Activated CD8-positive, alpha-beta memory T cell treated with anti-CD3 and anti-CD28 coated beads for 24 hours (primary cell): ENCODE measurements around the gene CPHXL2.

Experiments
- DNase-seq: peaks from one replicate; pipeline ENCODE4 v3.0.0-alpha.2; 2020

Gene CPHXL2

DNA sequence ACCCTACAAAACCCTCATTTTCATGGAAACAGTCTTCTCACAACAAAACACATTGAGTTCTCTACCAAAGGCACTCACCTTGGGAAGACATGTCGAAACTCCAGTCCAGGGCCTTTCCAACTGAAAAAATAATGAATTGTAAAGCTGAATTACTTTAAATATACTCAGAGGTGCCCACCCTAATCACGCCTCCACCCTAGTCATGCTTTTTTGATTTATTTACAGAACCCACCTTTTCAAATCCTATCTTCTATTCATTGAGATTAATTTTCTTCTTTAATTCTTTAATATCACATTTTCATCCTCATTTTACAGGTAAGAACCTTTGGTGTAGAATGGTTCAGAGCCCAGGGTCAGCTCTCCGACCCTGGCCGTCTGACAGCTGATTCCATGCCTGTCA lies at the start of gene CPHXL2:
Gene CPHXL2 (minus strand): TSS at position 101 of the 400 bp plus-strand sequence. CDS start 10 bp downstream, at position 91.
- DNase-seq = no peak

DNA sequence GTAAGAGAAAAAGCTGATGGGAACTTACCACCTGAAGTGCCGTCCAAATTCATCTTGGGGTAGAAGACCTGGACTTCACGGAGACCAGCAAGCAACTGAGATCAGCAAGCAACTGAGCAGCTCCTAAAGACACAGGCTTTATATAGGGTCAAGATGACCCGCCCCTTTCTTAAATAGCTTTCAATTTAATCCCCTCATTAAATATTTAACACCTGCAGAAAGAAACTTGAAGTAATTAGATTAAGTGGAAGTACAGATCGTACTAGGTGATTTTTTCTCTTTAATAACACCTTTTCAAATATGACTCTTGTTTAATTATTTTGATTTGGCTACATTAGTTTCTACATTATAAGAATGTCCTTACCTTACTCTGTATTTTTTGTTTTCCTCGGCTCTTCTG lies 49.6 kb upstream of the CPHXL2 start, which contains the start of gene CPHXL:
Gene CPHXL (minus strand): TSS at position 101 of the 400 bp plus-strand sequence. CDS start 48 bp downstream, at position 53.
- DNase-seq = no peak

DNA sequence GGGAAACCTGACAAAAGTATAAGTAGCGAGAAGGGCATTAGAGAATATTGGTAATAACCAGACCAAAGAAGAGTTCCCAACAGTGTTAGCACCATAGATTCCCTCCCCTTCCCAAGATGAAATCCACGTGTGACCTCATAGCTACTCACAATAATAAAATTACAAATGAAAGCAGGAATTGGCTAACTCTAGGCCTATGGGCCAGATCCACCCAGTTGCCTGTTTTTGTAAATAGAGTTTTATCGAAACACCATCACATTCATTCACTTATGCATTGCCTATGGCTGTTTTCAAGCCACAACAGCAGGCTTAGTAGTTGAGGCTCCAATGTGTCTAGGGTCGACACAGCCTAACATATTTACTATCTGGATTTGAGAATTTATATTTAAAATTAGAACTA lies 41.6 kb upstream of the CPHXL2 start:
- no peak for DNase-seq

DNA sequence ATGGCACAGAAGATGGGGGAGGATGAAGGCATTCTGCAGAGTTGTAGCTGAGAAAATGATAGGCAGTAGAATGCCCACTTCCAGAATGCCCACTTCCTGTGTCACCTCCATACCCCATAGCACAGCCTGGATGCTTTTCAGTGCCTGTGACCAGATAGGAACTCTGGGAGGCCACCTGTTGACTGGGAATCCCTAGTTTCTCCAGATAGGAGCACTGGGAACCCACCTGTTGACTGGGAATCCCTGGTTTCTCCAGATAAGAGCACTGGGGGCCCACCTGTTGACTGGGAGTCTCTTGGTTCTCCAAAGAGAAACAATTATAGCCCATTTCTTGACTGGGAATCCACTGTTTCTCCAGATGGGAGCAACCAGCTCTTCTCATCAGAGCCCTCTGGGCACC lies 37.9 kb upstream of the CPHXL2 start:
- no peak for DNase-seq

DNA sequence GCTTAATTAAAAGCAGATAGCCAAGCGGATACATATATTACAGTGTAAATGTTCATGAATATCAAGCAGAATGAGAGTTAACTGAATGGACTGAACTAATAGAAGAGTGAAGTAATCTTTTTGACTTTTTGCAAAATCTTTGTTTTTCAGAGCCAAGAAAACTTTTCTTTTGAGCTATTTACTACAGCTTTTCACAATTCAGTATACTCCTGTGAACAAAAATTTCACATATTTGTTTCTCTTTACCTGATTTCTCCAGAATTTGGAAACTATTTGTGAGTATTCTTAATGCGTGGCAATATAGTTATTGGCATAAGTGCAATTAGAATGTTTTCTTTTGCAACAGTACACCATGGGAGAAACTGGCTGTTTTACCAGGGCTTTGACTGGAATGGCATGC lies 33.5 kb upstream of the CPHXL2 start:
- DNase-seq = no peak

DNA sequence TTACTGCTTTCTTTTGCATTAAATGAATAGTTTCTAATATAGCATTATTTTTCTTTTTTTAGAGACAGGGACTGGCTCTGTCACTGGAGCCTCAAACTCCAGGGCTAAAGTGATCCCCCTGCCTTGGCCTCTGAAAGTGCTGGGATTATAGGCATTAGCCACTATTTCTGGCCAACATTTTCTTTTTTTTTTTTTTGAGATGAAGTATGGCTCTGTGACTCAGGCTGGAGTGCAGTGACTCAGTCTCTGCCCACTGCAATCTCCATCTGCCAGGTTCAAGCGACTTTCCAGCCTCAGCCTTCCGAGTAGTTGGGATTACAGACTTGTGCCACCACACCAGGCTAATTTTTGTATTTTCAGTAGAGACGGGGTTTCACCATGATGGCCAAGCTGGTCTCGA lies 26.5 kb upstream of the CPHXL2 start:
- no peak for DNase-seq

DNA sequence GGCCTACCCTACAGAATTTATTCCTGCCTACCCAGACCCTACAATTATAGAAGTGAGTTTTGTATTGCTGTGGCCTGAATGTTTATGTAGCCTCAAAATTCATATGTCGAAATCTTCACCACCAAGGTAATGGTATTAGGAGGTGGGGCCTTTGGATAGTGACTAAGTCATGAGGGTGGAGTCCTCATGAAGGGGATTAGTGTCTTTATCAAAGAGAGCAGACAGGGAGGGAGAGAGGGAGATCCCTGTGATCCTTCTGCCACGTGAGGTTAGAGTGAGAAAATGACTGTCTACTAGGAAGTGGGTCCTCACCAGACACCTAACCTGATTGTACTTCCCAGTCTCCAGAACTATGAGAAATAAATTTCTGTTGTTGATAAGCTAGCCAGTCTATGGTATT lies 25.4 kb upstream of the CPHXL2 start:
- DNase-seq = no peak

DNA sequence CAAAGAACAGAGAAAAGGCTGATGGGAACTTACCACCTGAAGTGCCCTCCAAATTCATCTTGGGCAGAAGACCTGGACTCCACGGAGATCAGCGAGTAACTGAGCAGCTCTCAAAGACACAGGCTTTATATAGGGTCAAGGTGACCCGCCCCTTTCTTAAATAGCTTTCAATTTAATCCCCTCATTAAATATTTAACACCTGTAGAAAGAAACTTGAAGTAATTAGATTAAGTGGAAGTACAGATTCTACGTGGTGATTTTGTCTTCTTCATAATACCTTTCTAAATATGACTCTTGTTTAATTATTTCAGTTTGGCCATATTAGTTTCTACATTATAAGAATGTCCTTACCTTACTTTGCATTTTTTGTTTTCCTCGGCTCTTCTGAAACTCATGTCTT lies 24.6 kb upstream of the CPHXL2 start, which contains the start of gene DUXB:
Gene DUXB (minus strand): TSS at position 101 of the 400 bp plus-strand sequence. CDS start 43 bp downstream, at position 58.
- no peak for DNase-seq

DNA sequence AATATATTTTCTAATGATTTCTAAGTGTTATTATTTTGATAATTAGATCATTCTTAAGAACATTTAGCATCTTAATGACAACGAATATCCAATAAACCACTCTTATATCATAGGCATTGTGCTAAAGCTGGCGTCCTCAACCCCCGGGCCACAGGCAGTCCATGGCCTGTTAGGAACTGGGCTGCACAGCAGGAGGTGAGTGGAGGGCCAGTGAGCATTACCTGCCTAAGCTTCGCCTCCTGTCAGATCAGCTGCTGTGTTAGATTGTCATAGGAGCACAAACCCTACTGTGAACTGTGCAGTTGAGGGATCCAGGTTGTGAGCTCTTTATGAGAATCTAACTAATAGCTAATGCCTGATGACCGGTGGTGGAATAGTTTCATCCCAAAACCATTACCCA lies 20.8 kb upstream of the CPHXL2 start:
- DNase-seq = no peak

DNA sequence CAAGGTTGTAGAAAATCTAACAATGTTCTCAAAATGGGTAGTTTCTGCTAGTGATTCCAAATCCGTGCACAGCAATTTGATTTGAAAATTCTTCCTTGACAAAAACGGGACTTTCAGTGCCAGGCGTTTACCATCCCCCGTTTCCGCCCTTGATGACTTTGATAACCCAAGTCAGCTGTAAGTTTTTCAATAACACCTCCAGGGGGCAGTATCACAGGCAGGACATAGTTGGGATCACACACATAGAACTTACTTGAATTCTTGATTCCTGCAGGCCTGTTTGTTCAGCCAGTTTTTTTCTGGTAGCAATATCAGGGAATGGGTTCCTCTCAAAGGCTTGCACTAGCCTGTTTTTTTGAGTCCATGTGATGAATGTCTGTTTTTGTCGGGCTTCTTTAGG lies 18.9 kb upstream of the CPHXL2 start:
- no peak for DNase-seq

DNA sequence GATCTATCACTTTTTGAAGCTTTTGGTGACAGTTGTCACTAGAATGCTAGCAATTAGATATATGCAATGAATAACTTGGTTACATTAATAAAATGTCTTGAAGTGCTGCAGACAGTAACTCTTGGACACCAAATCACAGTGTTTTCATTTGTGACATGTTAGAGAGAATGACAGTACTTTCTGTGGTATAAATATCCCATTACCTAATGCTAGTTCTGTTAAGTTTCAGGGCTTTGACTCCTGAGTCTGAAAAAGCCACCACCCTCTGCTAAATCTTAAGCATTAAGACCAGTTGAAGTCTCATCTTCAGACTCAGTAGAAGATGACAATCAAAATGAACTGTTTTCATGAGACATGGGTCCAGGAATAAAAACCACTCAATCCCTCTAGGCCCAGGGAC lies 10.6 kb upstream of the CPHXL2 start:
- DNase-seq = no peak

DNA sequence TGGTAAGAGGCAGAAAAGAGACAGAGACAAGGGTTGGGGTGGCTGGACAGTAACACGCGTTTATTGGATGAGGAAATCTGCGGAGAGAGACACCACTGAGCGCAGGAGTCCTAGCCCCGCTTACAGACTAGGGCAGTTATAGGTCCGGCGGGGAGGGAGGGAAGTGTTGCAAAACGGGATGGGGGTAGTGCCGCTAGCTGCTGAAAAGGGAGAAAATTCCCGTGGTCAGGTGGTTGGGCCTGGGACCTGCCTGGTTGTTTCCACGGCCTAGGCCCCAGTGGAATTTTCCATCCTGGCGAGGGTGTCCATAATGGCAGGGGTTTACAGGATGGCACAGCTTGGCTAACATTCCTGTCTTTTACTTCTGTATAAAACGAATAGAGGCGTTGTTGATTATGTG lies 5.5 kb upstream of the CPHXL2 start:
- no peak for DNase-seq

DNA sequence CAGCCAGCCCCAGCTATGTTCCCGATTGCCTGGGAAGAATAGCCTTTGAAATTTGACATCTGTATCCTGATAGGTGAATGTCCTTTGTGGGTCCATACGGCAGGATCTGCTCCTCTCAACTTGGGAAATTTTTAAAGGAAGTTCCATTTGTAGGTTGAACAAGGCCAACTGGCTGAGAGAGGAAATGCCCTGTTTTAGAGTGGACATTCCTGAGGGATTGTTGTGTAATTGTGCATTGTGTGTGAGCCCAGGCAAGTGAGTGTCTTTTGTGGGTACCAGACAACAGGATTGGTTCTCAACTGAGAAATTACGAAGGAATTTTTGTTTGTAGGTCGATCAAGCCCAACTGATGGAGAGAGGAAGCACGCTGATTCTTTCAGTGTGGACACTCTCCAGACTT lies 2.6 kb upstream of the CPHXL2 start:
- no peak for DNase-seq

DNA sequence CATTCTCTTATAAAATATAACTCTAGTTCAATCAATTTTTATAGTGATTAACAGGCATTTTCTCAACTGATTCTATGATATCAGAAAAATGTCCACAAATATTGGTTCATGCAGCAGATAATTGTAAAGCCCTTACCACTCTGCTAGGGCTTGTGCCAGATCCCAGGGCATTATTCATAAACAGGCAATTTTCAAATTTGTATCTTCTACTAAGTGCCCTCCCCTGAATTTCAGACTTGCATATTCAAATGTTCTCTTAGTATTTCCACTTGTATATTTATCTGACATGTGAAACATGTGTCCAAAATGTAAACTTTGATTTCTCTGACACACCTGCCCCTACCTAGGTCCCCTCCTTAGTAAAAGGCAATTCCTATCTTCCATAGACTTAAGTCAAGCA lies 9.3 kb downstream of the CPHXL2 start:
- no peak for DNase-seq

DNA sequence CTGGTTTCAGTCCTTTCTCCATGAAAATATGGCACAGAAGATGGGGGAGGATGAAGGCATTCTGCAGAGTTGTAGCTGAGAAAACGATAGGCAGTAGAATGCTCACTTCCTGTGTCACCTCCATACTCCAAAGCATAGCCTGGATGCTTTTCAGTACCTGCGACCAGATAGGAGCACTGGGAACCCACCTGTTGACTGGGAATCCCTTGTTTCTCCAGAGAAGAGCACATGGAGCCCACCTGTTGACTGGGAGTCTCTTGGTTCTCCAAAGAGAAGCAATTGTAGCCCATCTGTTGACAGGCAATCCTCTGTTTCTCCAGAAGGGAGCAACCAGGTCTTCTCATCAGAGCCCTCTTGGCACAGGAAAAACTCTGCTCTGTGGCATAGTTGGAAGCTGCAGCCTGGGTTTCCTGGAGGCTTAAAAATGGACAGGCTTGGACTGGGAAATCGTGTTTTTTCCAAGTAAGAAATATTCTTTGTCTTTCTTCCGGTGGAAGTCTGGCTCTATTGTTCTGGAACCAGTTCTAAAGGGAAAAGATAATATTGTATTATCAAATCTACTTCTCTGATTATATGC lies 16.0 kb downstream of the CPHXL2 start:
- DNase-seq = no peak

DNA sequence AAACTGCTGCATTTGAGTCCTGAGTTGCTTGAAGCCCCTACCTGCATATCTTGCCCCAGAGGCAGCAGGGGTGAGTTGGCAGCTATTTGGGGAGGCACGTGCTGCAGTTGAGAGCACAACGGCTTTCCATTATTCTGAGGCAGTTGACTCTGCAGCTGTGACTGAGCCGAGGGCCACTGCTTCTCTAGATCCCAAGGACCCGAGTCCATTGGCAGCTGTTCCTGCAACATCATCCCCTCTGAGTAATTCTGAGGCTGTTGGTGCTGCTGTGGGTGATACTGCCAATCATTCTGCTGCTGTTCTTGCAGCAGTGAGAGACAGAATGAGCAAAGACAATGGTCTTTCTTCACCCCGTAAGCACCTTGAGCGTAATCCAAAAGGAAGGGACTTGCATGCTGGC lies 16.5 kb downstream of the CPHXL2 start:
- no peak for DNase-seq

DNA sequence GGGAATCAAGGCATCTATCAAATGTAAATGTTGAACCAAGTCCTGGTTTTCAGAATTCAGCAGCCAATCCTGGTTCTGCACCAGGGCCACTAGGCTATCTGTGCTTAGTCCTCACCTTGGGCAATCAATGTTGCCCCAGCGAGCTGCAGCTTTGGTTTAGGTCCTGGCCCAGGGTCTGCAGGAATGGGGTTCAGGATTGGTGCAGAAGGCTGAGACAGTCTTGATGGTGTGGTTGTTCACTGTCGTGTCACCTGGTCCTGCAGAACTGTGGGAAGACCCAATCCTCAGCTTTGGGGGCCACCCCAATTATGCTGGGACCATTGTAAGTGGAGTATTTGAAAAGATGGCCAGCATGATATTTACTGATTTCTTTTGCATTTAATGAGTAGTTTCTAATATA lies 18.6 kb downstream of the CPHXL2 start:
- no peak for DNase-seq

DNA sequence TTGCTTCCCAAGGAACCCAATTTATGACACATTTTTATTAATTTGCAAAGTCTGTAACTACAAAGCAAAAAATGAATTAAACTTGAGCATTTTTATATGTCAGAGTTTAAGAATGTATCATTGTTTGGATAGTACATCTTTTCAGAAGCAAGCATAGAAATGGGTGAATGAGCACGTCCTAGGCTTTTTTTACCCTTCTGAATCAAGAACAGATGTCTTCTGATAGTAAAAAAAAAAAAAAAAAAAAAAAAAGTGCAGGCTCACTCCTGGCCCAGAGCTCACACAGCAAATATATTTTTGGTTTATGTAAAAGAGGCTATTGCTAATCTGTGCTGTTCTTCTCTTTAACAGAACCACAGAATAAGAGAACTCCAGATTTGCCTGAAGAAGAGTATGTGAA lies 22.9 kb downstream of the CPHXL2 start:
- DNase-seq = no peak

DNA sequence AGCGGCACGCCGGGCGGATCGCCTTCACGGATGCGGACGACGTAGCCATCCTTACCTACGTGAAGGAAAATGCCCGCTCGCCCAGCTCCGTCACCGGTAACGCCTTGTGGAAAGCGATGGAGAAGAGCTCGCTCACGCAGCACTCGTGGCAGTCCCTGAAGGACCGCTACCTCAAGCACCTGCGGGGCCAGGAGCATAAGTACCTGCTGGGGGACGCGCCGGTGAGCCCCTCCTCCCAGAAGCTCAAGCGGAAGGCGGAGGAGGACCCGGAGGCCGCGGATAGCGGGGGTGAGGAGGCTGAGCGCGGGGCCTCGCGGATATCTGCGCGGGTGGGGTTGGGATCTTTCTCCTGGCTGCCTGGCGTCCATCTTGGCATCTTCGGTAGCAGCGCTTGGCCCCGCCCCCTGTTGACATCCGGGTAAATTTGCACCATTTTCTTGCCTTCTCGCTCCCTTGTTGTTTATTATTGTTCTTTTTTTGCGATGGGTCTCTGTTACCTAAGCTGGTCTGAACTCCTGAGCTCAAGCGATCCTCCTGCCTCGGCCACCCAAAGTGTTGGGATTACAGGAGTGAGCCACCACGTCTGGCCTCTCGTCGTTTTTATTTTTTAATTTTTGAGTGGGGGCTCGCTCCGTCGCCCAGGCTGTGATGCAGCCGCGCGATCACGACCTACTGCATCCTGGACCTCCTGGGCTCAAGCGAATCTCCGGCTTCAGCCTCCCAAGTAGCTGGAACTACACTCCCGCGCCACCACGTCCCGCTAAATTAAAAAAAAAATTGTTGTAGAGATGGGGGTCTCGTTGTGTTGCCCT lies 28.3 kb downstream of the CPHXL2 start:
- DNase-seq = peak; percentile 92

DNA sequence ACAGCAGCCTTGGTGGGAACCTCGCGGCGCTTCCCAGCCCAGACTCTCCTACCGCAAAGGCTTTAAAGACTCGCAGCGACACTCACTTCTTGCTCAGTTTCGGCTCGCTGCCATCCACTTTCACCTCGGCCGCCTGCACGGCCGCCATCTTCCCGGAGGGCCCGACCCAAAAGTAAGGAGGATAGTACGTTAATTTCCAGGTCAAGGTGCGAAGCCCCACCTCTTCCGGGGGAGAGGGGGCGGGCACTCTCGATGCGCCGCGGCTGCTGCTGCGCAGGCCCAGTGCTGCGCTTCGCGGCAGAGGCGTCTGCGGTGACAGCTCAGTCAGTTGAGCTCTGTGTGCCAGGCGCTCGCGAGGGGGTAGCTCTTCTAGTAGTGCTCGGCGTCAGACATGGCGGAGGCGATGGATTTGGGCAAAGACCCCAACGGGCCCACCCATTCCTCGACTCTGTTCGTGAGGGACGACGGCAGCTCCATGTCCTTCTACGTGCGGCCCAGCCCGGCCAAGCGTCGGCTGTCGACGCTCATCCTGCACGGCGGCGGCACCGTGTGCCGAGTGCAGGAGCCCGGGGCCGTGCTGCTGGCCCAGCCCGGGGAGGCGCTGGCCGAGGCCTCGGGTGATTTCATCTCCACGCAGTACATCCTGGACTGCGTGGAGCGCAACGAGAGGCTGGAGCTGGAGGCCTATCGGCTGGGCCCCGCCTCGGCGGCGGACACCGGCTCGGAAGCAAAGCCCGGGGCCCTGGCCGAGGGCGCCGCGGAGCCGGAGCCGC lies 29.1 kb downstream of the CPHXL2 start, which contains the start of the genes KARS1 and TERF2IP:
Gene KARS1 (minus strand): TSS at position 174 of the 773 bp plus-strand sequence. CDS start 26 bp downstream, at position 148.
Gene TERF2IP (plus strand): TSS at position 282 of the 773 bp plus-strand sequence. CDS start 110 bp downstream, at position 392.
- DNase-seq = peak; percentile 94

DNA sequence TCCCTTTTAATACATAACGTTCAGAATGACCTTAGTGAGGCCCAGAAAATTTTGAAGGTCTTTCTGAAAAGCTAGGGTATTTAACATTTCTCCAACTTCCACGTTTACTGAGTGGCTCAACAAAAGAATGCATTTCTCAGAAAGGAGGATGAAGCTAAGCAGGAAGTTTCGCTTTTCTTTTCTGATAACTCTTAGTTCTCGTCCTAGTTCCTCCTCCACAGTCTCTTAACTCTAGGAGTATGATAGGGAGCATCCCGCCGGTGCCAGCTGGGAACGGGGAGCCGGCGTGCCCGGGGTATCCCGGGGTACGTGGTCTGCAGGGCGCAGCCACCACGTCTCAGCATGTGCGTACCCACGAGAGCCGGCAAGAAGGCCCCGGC lies 29.7 kb downstream of the CPHXL2 start:
- DNase-seq = no peak

DNA sequence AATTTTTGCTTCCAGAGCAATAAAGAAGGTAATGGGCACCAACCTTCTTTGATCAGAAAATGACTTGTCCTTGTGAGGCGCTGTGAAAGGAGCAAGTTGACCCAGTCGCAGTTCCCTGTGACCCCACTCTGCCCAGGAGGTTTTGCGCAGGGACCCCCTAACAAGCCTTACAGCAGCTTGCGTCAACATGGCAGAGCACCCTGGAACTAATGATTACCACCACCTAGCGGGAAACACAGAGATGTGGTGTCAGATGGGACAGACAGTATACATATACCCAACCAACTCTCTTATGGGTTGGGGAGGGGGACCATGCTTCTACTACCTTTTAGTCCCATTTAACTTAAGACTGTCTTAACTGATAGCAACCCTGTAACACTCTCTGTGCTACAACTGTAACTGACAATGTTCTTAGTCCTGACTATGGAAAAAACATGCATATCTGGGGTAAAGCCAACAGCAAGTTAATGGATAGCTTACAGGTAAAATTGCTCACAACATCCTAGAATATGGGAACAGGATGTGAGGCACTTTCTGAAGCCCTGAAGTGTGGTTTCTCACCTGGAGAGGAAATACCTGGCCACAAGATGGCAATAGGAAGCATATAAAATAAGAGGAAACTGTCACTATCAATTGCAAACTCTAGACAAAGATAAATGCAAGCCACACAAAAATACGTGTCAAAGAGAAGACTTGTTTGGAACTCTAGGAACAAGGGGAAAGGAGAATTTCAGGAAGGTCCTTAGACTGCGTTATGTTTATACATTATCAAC lies 32.4 kb downstream of the CPHXL2 start:
- no peak for DNase-seq

DNA sequence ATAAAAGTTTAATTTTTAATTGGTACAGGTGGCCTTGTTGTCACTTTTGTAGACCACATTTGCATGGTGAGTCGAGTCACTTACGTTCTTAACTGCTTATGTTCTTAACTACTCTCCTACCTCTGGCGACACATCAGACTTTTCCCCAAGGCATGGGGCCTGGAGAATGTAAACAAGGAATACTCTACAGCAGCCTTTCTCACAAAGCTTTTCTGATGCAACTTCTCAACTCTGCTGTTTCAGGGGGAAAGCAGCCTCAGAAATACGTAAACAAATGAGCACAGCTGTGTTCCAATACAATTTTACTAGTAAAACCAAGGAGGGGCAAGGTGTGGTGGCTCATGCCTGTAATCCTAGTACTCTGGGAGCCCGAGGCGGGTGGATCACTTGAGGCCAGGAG lies 36.2 kb downstream of the CPHXL2 start:
- DNase-seq = peak; percentile 37
